ENCODE data around the gene PNMA8B.

- TF ChIP-seq POLR2AphosphoS5 (IDR thresholded peaks at IDR 0.05; ENCODE audit: low read depth, low read length), result no peak
- TF ChIP-seq POLR2A (IDR thresholded peaks at IDR 0.05; ENCODE audit: low read depth, low read length), result no peak
- no peak for TF ChIP-seq TAF1 (IDR thresholded peaks at IDR 0.05; ENCODE audit: low read depth, low read length)
- TF ChIP-seq POU2F2 (IDR thresholded peaks at IDR 0.05; ENCODE audit: low read depth, low read length), result no peak
- TF ChIP-seq PAX5 (IDR thresholded peaks at IDR 0.05; ENCODE audit: insufficient read depth, low read length, severe bottlenecking), result no peak
- no peak for TF ChIP-seq SPI1 (IDR thresholded peaks at IDR 0.05; ENCODE audit: low read depth, low read length)
Observed at GRCh38 chr19:46494941-46495785, 504 bp downstream of the PNMA8B start.
